CD4-positive, alpha-beta T cell treated with Interleukin-6 at 100 ng/mL for 8 hours (primary cell): ENCODE results near the gene FLT4.

Experiments
- DNase-seq: peaks from one replicate; pipeline ENCODE4 v3.0.0-alpha.2; 2020; ENCODE audit warnings: mixed read lengths, low spot score

The FLT4 gene

GRCh38 chr5:180625791-180626660 is 23.4 kb downstream of the FLT4 start:
- DNase-seq, result no peak

- no peak for DNase-seq
These were observed 24.1 kb downstream of the FLT4 start for GRCh38 chr5:180625125-180625790.

DNA sequence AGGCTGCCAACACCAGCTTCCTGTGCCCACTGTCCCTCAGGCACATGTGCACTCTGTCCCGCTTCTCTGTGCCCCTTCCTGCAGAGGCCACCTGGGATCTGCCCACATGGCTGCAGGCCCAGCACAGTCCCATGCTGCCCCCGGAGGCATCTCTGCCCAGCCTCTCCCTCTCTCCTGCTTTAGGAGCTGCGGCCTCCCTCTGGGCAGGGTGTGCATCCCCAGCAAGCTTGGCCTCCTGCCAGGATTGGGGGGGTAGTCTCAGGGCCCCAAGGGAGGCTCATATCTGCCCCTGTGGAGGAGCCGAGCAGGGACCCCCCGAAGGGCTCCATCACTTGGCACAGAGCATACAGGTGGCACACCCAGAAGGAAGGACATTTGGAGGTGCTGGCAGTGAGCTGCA is 24.8 kb downstream of the FLT4 start:
- DNase-seq, result no peak

GRCh38 chr5:180623844-180624243 is 25.6 kb downstream of the FLT4 start:
- no peak for DNase-seq

- no peak for DNase-seq
These were observed 26.0 kb downstream of the FLT4 start for GRCh38 chr5:180623411-180623834.

- DNase-seq, result no peak
These were observed 26.5 kb downstream of the FLT4 start for GRCh38 chr5:180622910-180623309.

- no peak for DNase-seq
These were observed 28.1 kb downstream of the FLT4 start for GRCh38 chr5:180621311-180621710.

GRCh38 chr5:180620014-180620413 is 29.4 kb downstream of the FLT4 start:
- DNase-seq, result no peak

DNA sequence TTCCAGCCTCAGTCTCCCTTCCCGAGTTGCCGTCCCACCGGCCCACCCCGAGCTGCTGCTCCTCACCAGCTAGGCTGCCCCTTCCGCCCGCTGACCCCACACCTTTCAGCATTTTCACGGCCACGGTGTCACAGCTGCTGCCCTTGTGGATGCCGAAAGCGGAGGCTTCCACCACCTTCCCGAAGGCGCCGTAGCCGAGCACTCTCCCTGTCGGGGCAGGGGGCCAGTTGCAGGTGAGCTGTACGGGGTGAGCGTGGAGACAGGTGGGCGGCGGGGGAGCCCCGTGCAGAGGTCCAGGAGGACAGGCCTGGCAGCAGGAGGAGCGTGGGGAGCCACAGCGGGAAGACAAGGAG is 29.9 kb downstream of the FLT4 start:
- no peak for DNase-seq

GRCh38 chr5:180618829-180619562 is 30.4 kb downstream of the FLT4 start:
- no peak for DNase-seq

- no peak for DNase-seq
These were observed 30.9 kb downstream of the FLT4 start for GRCh38 chr5:180618487-180618828.

GRCh38 chr5:180613814-180614188 is 35.6 kb downstream of the FLT4 start:
- DNase-seq, result no peak

DNA sequence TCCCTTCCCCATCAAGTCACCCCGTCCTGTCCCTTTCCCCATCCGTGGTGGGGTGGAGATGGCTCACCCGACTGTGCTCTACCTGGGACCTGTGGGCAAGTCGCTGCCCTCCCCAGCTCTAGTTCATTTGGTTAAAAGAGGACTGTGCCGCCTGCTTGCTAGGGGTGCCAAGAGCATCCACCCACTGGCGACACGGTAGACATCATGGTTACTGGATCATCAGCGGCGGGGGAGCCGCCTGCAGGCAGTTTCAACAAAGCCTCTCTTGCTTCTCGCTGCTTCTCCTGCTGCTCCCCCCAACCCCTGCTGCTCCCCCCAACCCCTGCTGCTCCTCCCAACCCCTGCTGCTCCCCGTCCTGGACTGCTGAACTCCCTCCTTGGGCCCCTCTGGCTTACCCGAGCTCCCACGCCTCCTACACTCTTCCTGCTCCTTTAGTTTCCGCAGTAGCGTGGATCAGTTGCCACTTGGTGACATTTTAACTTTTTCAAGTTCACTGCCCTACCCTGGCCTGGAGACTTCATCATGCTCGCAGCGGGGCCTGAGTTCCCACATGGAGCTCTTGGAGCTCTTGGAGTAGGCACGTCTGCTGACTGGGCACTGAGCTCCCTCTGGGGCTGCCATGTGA is 36.1 kb downstream of the FLT4 start:
- DNase-seq, result no peak

GRCh38 chr5:180612683-180613082 is 36.7 kb downstream of the FLT4 start:
- no peak for DNase-seq

GRCh38 chr5:180611140-180611850 is 38.1 kb downstream of the FLT4 start:
- DNase-seq, result no peak

GRCh38 chr5:180609817-180610550 is 39.4 kb downstream of the FLT4 start:
- DNase-seq, result no peak

DNA sequence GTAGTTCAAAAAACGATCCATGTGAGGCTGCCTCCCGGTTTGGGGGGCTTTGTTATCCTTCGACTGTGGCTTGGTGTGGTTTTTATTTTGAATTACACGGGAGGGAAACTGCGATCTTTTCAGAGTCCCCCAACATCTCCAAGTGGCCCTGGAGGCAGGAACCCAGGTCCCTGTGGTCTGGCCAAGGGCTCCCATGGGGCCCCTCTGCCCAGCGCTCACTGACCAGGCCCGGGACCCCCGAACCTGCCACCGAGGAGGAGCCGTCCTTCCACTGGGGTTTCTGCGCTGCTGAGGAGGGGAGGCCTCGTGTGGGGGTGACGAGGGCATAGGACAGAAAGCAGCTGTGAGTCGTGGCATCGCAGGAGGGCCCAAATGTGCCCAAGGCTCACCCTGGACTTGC is 40.0 kb downstream of the FLT4 start:
- no peak for DNase-seq

- DNase-seq, result no peak
These were observed 40.7 kb downstream of the FLT4 start for GRCh38 chr5:180608572-180609310.

- DNase-seq, result no peak
These were observed 41.4 kb downstream of the FLT4 start for GRCh38 chr5:180607861-180608571.
